ENCODE results near the gene PHLPP1. TPM values are rescaled to one million over a fixed set of nuclear protein-coding genes. Genes with fewer than 3 reads are reported as not detected.

Gene PHLPP1
- total RNA-seq, 1 donor from 2014 or later, result 13.3 TPM

DNA sequence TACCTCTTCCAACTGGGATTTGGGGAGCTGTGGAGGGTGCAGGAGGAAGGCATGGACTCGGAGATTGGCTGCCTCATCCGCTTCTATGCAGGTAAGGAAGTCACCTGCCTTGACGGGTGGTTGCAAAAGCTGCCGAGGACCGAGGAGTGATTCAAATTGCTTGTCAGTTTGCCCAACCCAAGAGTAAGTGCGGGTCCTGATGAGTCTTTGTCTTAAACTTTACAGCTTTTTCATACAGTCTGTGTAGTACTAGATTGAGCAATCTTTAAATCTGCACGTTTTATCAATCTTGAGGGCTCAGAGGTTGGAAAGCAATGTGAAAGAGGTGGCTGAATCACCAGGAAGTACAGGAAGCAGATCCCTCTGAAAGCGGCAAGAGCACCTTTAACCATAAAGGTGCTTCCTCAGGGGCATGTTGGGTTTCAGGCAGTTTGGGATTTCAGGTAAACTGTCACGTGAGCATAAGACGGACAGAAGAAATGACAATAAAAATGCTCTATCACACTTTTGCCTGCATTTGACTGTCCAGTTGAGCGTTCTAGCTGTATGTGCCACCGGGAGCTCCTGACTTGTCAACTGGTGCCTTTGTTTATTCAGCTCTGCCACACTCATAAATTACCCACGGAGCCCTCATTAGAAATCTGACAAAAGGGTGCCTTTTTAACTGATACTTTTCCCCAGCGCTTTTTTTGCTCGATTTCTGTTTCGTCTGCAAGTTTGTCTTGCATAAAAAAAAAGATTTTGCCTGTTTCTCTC lies 2.0 kb downstream of the PHLPP1 start:
- H2AFZ ChIP-seq (ENCODE audit: low read depth, low read length), result peak overlapping the region; percentile 62
- H3K27ac Mint-ChIP-seq (ENCODE audit: unreplicated experiment), result peak overlapping the region; percentile 73
- no peaks in the 10 kb centered on the region for H3K9me3 Mint-ChIP-seq (ENCODE audit: unreplicated experiment)
- peak; percentile 70 for DNase-seq (ENCODE audit: low read depth)
- H3K79me2 ChIP-seq (ENCODE audit: insufficient read depth, low read length), result peaks cover 62% of the 10 kb centered on the region
- no peak for FAIRE-seq
- H3K27me3 Mint-ChIP-seq (ENCODE audit: low read depth, unreplicated experiment), result no peaks in the 10 kb centered on the region
- H4K20me1 ChIP-seq (ENCODE audit: insufficient read depth, low read length), result peaks cover 13% of the 10 kb centered on the region
- H3K4me1 Mint-ChIP-seq (ENCODE audit: low read depth, unreplicated experiment), result peaks cover 20% of the 10 kb centered on the region
- no peaks in the 10 kb centered on the region for H3K36me3 ChIP-seq (ENCODE audit: insufficient read depth, low read length)
- H3K4me3 ChIP-seq (ENCODE audit: insufficient read depth, low read depth, low read length), result peak overlapping the region; percentile 71
- H3K9ac ChIP-seq (ENCODE audit: low read length), result peak overlapping the region; percentile 74
- H3K4me1 ChIP-seq (ENCODE audit: insufficient read depth, low read length), result peaks cover 17% of the 10 kb centered on the region
- H3K27me3 ChIP-seq (ENCODE audit: insufficient read depth, low read length), result no peaks in the 10 kb centered on the region
- peak overlapping the region; percentile 95 for H3K4me2 ChIP-seq (ENCODE audit: low read length)
- H3K4me3 Mint-ChIP-seq (ENCODE audit: unreplicated experiment), result peak overlapping the region; percentile 90
- no peaks in the 10 kb centered on the region for H3K36me3 Mint-ChIP-seq (ENCODE audit: low read depth, unreplicated experiment)
- TF ChIP-seq, protein P1, sequence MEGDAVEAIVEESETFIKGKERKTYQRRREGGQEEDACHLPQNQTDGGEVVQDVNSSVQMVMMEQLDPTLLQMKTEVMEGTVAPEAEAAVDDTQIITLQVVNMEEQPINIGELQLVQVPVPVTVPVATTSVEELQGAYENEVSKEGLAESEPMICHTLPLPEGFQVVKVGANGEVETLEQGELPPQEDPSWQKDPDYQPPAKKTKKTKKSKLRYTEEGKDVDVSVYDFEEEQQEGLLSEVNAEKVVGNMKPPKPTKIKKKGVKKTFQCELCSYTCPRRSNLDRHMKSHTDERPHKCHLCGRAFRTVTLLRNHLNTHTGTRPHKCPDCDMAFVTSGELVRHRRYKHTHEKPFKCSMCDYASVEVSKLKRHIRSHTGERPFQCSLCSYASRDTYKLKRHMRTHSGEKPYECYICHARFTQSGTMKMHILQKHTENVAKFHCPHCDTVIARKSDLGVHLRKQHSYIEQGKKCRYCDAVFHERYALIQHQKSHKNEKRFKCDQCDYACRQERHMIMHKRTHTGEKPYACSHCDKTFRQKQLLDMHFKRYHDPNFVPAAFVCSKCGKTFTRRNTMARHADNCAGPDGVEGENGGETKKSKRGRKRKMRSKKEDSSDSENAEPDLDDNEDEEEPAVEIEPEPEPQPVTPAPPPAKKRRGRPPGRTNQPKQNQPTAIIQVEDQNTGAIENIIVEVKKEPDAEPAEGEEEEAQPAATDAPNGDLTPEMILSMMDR (IDR thresholded peaks at IDR 0.05; ENCODE audit: insufficient read depth, low read depth, low read length), result no peak
- TF ChIP-seq EZH2 (IDR thresholded peaks at IDR 0.05; ENCODE audit: insufficient read depth, low read length), result no peak
- H3K9me3 ChIP-seq (ENCODE audit: insufficient read depth, low read depth, low read length), result no peaks in the 10 kb centered on the region
- peak overlapping the region; percentile 36 for H3K27ac ChIP-seq (ENCODE audit: low read depth, low read length)

DNA sequence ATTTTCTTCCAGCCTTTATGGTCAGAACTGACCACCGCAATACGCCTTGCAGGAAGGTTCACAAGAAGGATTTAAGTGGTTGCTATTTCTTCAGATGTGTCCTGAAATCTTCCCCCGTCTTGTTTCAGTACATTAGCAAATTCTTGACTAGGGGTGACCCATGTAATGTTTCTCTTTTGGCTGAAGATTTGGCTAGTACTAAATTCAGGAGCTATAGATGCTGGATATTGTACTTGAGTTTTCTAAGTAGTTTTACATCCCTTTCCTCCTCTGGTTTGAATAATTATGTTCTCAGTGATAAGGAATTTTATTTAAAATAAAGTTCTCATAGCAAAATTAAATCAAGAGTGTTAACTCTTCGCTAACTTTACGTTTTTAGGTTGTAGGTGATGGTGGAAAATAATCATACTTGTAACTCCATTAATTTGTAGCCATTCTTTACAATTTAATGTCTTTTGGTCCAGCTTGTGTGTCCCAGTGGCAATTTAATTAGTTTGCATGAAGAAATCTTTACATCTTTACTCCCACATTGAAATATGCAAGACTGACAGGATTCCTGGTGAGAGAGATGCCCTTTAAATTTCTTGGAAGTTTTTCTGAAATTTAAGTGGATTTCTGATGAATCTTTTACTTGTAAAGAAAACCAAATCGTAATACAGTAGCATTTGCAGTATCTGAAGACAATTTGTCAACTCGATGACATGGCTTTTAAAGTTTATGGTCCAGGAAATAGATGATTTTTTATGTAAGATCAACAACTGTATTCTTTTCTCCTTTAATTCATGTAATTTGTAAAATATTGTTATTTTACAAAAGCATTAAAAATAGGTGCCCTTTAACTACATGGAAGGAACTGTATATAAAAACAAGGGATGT lies 2.8 kb downstream of the PHLPP1 start:
- H3K4me1 Mint-ChIP-seq (ENCODE audit: low read depth, unreplicated experiment), result peaks cover 23% of the 10 kb centered on the region
- Histone ChIP-seq H3K9me3 (ENCODE audit: insufficient read depth, low read depth, low read length) (no peaks in the 10 kb centered on the region), H3K4me1 (ENCODE audit: insufficient read depth, low read length) (peaks cover 17% of the 10 kb centered on the region), H3K4me3 (ENCODE audit: insufficient read depth, low read depth, low read length) (peak overlapping the region; percentile 71), H3K79me2 (ENCODE audit: insufficient read depth, low read length) (peaks cover 70% of the 10 kb centered on the region), H3K4me2 (ENCODE audit: low read length) (peak overlapping the region; percentile 95), H3K36me3 (ENCODE audit: insufficient read depth, low read length) (no peaks in the 10 kb centered on the region), H3K9ac (ENCODE audit: low read length) (peak overlapping the region; percentile 74), H3K27me3 (ENCODE audit: insufficient read depth, low read length) (no peaks in the 10 kb centered on the region), H3K27ac (ENCODE audit: low read depth, low read length) (peak overlapping the region; percentile 36), H4K20me1 (ENCODE audit: insufficient read depth, low read length) (peaks cover 13% of the 10 kb centered on the region), H2AFZ (ENCODE audit: low read depth, low read length) (no peak overlapping the region)
- FAIRE-seq, result no peak
- TF ChIP-seq, protein P1 (IDR thresholded peaks at IDR 0.05; ENCODE audit: insufficient read depth, low read depth, low read length), result no peak
- TF ChIP-seq EZH2 (IDR thresholded peaks at IDR 0.05; ENCODE audit: insufficient read depth, low read length), result no peak
- H3K9me3 Mint-ChIP-seq (ENCODE audit: unreplicated experiment), result no peaks in the 10 kb centered on the region
- peak overlapping the region; percentile 73 for H3K27ac Mint-ChIP-seq (ENCODE audit: unreplicated experiment)
- peak overlapping the region; percentile 90 for H3K4me3 Mint-ChIP-seq (ENCODE audit: unreplicated experiment)
- peak; percentile 49 for DNase-seq (ENCODE audit: low read depth)
- H3K36me3 Mint-ChIP-seq (ENCODE audit: low read depth, unreplicated experiment), result no peaks in the 10 kb centered on the region
- H3K27me3 Mint-ChIP-seq (ENCODE audit: low read depth, unreplicated experiment), result no peaks in the 10 kb centered on the region

Measured in astrocyte (in vitro differentiated cells and primary cell).